Stimulated activated CD8-positive, alpha-beta memory T cell treated with anti-CD3 and anti-CD28 coated beads, Interleukin-15, amount 100 ng/mL, for 48 hours (primary cell): ENCODE data around the gene CACNA1C.

ENCODE experiments used
- DNase-seq, 2 donors: peaks; one replicate each; pipeline ENCODE4 v3.0.0-alpha.2; 2020; ENCODE audit warnings: low read depth in 2 of 2

CACNA1C gene

DNA sequence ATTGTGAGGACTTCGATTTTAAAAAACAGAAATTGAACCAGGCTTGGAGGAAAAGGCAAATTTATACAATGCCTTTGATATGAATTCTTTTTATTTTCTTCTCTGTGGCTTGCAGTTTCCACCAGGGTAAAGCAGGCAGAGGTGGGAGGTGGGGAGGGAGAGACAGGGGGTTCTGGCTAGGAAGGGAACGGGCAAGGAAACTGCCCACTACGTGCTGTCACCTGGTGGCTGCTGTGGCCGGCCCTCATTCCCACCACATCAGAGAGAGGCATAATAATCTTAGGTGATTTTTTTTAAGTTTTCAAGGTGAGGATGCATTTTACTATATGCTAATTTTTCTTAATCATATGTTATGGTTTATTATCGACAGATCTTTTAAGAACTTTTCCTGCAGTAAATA, 145.8 kb downstream of the CACNA1C start:
- DNase-seq, result no peak

DNA sequence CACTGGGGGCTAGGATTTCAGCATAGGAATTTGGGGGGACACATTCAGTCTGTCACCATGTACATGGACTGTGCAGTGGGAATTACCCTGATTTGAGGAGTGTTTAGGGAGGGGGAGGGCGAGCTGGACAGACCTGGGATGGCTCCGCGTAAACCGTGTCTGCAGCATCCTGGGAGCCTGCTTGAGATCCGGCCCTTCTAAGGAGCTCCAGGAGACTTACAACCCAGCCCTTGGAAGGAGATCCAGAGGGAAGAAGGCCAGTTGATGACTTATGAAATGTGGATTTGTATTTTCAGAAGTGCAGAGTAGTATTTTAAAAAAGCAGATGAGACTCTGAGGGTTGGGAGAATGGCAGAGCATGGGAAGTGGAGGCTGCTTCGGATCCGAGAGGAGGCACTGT, 153.2 kb downstream of the CACNA1C start:
- no peak for DNase-seq

DNA sequence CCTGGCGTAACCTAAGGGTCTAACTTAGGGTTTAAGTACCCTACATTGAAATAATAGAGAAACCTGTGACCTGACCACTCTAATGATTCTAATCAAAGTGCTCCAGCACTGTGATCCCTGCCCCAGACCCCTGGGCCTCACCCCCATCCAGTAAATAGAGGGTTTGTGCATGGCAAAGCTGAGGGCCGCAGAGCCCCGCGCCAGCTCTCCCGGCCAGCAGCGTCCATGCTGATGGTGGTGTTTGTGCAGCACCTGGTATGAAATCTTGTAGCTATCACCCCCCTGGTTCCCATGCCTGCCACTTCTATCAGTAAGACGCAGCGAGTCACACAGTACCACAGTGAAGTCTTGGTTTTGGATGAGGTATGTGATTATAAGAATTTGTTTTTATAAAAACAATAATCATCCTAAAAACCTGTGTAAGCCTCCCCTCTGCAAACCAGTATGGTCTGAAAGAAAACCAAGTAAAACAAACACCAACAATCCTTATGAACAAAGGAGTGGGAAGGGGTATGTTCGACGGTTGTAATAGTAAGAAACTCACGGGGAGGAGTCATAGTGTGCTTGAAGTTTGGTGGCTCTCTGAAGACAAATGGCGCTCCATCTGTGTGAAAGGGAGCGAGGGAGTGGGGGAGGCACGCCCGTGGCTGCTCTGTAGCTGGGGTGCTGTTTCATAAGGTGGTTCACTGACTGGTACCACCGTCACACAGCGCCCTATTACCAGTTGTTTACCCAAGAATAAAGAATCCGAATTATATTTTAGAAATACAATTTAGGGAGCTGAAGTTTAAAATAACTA, 156.2 kb downstream of the CACNA1C start:
- DNase-seq, result no peak

DNA sequence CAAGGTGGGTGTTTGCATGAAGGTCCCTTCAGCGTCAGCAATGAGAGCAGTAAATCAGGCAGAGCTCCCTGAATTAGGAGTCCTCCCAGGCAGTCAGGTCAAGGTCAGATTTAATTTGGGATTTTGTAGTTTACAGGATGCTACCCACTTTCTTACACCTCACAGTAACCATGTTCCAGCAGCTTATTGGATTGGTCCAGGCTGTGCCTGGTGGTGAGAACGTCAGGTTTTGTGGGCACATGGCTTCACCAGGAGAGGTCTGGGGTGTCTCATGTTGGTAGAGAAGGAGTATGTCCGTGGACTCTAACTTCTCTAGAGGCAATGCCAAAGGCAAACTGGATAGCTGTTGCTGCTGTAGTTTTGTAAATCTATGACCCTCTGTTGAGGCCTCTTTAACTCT, 158.3 kb downstream of the CACNA1C start:
- DNase-seq, result no peak

DNA sequence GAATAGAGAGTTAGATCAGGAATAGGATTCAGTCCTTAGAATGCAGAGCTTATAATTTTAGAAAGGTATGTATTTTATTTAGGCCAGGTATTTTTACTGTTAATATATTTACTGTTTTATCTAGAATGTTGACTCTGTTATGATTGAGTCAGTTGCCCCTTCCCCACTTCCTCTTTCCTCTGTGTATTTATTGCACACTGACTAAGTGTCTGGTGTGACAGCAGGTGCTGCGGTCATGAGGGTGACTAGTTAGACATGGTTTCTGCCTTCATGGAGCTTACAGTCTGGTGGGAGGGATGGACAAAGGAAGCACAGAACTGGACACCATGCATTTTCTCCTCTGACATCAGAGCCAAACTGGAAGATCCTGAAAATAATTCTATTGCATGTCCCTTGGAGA, 159.8 kb downstream of the CACNA1C start:
- DNase-seq, result no peak

DNA sequence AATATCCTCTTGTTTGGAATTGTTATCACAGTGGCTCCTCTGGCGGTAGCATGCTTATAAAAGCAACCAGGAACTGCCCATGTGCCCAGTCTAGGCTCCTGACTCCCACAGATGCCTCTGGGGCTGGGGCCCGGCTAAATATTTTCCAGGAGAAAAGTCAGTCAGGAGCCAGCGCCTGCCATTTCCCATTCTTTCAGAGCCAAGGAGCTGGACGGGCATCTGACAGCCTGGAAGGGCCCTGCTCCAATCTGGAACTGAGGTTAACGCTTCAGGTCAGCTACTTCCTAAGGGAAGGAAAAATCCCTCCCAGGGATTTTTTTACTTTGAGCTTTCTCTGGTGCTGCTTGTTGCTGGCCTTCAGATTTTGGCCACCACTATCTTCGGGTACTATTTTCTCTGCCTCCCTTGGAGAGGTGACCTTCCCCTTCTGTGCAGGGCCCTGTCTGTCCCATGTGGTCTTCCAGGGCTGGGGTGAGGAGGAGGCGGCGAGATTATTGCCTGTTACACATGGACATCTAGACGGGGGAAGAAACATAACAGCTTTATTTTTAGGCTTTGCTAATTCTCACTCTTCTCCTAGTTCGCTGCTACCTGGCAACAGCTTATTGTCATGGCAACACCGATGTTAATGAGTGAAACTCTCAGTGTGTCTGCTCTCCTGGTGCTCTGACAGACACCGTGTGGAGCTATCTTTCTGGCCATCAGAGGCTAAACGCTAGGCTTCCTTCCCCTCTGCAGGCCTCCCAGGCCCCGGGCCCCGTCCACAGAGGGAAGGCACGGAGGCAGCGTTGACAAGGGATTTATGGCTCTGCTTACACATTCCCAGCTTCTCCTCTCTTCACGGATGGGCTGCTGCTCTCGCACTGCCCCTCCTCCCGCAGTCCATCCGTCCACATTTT, 160.4 kb downstream of the CACNA1C start:
- no peak for DNase-seq

DNA sequence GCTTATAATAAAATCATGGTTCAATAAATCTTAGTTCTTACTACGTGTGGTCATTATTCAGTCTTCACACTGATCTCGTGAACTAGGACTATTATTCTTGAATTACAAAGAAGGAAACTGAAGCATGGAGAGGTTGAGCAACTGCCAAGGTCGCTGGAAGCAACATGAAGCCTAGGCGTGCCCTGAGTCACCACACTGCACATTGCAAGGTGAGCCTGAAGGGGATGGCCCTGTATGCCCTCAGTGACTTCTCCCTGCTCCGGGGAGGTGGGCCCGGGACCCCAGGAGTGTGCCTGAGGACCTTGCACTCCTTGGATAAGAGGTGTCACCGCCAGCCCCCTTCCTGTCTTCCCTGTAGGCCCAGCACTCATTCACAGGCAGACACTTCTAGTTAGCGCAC, 161.6 kb downstream of the CACNA1C start:
- DNase-seq, result no peak

DNA sequence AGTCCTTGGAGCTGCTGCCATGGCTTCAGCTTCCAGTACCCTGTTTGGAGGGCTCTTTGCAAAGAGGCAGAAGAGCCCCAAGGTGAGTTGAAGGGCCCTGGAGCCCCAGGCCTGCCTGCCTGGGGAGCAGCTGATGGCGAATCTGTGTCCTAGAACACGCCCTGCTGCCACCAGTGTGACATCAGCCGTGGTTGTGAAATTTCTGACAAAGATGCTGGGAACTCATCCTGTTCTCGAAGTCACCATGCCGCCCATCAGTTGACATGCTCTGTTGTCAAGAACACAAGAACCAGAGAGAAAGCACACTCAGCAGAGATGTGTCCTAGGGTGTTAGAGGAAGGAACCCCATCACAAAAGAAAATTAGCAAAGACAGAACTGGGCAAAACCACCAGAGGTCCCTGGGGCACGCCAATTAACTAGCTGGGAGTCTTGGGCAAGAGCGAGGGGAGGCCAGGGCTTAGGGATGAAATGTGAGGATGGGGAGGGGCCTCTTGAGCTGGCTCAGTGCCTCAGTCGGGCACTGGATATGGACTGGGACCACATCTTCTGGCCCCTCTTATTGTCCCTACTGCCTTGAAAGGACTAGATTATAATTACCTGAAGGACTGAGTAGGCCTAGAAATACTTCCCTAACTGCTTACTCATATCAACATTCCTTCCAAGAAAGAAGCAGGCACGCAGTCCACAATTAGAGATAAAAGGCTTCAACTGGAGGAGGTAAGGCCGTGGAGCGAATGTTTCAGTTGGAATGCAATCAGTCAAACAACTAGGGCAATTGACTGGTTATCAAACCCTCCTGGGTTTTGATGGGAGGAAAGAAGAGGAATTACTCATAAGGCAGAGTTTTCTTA, 163.1 kb downstream of the CACNA1C start:
- no peak for DNase-seq

DNA sequence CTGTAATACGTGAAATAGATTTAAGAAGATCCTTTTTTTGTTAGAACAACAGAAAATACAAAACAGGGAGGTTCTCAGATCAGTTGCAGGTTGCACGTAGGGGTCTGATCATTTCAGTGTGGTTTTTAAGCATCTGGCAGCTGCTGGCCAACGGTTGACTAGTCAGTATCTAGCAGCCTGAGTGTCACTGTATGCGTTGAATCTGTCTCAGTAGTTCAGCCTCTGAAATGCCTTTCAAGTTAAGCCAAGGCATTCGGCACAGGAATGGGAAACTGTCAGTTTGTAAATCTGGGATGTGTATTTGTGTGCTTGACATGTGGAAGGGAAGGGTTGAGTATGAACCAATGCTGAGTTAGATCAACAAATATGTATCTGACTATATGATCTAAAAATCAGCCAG, 165.9 kb downstream of the CACNA1C start:
- no peak for DNase-seq

DNA sequence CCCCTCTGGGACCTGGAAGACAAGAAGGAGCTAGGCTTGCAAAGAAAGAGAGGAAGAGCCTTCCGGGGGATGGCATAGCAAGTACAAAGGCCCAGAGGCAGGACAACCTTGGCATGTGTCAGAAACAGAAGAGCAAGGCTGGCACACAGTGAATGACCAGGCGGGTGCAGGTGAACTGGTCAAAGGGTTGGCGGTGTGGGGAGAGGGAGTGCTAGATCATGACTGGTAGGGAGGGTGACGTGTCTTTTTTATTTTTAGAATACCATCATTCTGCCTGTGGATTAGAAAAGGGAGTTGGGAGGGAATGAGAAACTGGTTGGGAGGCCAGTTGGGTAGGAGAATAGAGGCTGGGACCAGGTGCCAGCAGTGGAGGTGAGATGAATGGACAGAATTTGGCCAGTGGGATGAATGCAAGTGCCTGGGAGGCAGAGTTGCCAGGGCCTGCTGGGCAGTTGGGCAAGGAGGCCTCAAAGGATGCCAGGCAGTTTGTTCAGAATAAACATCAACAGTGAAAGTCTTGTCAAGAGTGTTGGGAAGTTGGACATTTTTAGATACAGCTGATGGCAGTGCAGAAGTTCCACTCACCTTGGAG, 168.3 kb downstream of the CACNA1C start:
- DNase-seq, result no peak

DNA sequence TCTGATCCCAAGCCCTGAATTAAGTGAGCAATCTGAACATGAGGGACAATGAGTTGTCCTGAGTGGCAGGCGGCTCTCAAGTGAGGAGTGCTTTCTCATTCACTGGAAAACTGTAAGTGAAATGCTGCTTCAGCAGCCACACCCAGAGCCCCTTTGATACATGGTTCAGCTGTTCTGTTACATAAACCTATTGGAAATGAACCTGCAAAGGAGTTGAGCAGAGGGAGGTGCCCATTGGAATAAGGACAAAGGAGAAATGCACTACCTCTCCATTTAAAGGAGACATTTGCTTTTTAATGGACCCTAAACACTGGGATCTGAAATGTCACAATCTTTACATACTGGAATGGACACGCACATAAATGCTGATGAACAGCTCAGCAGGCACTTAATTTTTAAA, 169.9 kb downstream of the CACNA1C start:
- no peak for DNase-seq

DNA sequence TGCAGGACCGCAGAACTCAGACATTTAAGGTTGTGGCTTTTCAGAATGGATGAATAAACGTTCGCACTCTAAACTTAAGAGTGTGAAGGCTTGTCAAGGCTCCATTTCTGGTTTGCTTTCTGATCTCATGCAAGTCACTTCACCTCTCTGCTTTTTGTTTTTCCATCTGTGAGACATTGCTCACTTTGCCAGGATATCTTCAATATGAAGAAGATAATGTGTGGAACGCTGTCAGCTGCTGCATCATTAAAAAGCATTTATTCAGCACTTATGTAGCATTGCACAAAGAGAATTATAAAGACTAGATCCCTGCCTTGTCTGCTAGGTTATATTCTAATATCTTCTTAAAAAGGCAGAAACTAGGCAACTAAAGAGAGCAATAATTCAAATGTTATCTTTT, 172.2 kb downstream of the CACNA1C start:
- no peak for DNase-seq

DNA sequence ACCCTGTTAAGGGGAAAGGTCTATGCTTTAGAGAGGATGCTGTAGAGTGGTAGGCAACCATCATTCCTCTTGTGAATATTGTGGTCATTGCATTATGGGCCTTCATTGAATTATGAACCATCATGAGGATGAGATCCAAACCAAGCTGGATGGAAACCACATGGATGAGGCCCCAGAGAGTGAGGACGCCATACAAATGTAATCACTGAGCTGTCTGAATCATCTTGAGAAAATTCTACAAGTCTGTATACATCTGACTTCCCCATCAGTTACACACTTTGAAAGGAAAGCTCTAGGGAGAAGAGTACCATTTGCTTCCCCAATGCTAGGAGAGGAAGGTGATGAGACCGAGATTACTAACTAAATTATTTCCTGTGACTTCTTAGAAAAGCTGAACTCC, 172.9 kb downstream of the CACNA1C start:
- DNase-seq, result no peak

DNA sequence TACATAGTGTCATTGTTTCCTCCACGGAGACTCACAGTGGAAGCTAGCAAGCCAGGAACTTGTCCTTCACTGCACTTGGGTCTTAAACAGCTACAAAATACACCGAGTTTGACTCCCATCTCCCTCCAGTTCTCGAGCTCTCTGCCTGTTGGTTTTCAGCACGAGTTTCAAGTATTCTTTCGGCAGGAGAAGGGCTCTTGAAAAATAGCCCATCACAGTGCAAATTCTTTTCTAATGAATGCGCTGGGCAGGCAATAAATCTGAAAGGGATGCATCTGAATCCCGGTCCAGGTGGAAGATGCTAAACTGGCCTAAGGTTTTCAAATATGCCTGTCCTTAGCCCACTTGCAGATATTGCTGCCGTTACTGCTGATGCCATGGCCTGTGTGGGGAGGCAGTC, 173.9 kb downstream of the CACNA1C start:
- no peak for DNase-seq

DNA sequence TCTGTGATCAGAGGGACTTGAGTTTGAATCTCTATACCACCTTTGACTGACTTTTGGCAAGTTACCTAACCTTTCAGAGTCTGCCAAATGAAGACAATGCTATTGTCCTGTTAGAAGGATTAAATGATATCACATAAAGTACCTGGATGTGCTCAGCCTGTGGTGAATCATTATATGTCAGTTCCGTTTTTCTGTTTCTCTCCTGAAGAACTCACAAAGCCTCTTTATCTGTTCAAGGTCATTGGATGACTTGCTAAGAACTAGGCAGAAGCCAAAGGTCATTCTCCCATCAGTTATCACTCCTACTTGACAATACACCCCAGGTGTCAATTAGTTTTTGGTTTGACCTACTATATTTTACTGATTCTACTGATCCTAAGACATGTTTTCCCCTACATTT, 174.6 kb downstream of the CACNA1C start:
- no peak for DNase-seq

DNA sequence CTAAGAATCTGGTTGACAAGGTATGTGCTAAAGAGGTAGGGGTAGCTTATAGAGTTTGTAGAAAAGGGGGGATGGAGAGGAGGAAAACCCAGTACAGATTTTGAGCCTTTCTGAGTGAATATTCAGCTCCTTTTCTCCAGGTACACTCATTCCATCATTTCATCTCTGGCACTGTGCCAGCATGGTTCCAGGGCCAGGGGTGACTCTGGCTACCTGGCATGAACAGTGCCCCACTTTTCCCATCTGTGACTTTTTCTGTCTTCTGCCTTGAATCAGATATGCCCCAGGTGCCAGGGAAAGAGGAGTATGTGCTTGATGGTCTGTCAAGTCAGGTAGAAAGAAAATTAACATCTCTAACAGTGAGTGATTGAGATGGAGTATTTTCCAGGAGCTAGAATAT, 175.7 kb downstream of the CACNA1C start:
- DNase-seq, result no peak

DNA sequence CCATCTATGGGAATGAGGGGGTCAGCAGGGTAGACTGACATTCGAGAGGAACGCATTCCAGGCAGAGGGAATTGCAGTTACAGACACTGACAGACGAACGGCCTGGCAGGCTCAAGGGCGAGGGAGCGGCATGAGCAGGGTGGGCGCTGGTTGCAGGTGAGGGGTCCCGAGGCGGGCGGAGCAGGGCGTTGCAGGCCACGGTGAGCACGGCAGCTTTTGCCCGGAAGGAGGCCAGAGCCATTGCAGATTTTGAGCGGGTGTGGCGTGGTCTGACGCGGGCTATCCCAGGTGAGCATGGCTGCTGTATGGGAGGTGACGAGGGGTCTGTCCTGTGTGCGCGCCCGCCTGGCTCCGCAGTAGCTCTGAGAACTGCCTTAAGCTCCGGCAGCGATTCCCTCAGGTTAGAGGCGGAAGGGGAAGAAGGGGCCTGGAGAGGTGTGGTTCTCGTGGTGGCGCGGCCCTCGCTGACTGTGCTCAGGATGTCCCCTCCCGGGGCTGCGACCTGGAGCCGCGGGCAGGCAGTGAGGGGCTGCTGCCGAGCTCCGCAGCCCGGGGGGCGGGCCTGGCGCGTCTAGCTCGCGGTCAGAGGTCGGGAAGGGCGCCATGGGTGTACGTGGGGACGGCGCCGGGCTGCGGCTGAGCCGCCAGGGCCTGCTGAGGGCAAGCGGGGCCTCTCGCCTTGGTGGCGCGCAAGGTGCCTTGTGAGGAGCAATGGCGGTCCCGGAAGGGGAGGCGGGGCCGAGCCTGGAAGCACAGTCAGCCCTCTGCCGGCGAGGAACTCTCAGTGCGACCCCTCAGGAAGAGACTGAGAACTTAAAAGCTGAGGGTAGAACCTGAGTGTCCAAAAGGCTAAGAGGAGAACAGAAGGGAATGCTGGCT, 177.1 kb downstream of the CACNA1C start:
- DNase-seq, result no peak

DNA sequence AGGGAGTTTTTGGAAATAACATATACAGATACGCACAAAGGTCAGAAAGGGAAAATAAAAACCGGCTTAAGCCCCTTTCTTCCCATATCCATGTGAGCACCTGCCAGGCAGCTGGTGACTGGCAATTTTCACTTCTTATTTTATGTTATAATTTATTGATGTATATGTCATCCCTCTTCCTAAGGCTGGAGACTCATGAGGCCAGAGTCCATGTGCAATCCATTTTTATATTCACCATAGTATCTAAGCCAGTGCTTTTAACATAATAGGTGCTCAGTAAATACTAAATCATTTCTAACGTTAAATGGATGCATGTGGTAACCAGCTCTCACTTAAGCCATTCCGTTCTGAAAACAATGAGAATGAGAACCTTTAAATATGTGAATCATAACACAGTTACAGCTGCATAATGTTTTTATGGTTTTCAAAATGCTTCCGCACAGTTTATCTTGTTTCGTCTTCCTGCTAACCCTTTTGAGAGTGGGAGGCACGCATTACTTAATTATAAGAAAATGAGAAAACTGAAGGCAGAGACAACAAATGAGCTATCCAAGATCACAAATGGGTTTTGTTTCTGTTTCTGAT, 178.3 kb downstream of the CACNA1C start:
- DNase-seq, result no peak

DNA sequence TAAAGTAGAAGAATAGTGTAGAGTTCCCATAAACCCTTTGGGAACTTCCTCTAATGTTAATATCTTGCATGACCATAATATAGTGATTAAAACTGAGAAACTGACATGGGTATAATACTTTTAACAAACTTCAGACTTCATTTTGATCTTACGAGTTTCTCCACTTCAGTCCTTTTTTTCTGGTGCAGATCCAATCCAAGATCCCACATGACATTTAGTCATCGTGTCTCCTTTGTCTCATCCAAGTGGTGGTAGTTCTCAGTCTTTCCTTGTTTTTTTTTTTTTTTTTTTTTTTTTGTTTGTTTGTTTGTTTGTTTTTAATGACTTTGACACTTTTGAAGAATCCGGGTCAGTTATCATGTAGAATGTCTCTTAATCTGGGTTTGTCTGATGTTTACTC, 179.2 kb downstream of the CACNA1C start:
- no peak for DNase-seq

DNA sequence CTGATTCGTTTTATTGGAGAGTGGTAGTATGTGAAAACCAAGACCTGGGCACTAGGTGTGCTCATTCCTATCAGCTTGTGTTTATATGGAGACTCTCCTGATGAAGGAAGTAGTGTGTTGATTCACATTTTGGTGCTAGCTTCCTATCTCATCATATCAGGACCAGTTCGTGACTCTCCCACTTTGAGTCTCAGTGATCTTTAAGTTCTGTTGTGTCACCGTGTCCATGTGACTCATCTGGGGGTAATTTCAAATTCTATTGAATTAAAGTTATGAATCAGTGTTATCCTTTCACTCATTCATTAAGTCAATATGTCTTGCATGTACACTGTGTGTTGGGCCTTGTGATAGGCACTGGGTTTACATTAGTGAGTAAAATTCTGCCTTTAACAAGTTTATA, 180.2 kb downstream of the CACNA1C start:
- no peak for DNase-seq
